Activated T-helper 1 cell treated with anti-CD3 and anti-CD28 coated beads, Interleukin-12 subunit alpha, Interleukin-12 subunit beta, Interleukin-2, Interleukin-4 antibody, amounts not matched to agents 30 ng/mL and 10 ng/mL and 1 ng/mL, durations not matched to agents 14 hours and 24 hours and 36 hours (primary cell): Measurements from ENCODE around the gene EFCAB6. TPM values are rescaled to one million over a fixed set of nuclear protein-coding genes. Genes with fewer than 3 reads are reported as not detected.

ENCODE experiments used
- DNase-seq: peaks from one replicate; pipeline ENCODE4 v3.0.0; 2021; ENCODE audit warnings: low spot score
- H3K27ac Mint-ChIP-seq: one replicate; pipeline ENCODE4 v1.8.0; 2021; ENCODE audit warnings: mild to moderate bottlenecking, mixed read lengths
- H3K27me3 Mint-ChIP-seq: one replicate; pipeline ENCODE4 v1.8.0; 2022; ENCODE audit warnings: mild to moderate bottlenecking, moderate library complexity, mixed read lengths; ENCODE audit not compliant: insufficient read depth
- H3K36me3 Mint-ChIP-seq: one replicate; pipeline ENCODE4 v1.8.0; 2021; ENCODE audit warnings: low read depth, mixed read lengths
- H3K4me1 Mint-ChIP-seq: one replicate; pipeline ENCODE4 v1.8.0; 2021; ENCODE audit warnings: low read depth, mixed read lengths
- H3K4me3 Mint-ChIP-seq: one replicate; pipeline ENCODE4 v1.8.0; 2021; ENCODE audit warnings: mild to moderate bottlenecking, moderate library complexity, mixed read lengths
- H3K9me3 Mint-ChIP-seq: one replicate; pipeline ENCODE4 v1.8.0; 2021; ENCODE audit warnings: mixed read lengths
- intact Hi-C: fragments of 100-400 bp; cut with micrococcal nuclease; formaldehyde crosslinking; loops from one replicate; pipeline ENCODE4 v1.15.1; 2024
- total RNA-seq: library from RNA; stranded (reverse); gene quantifications from 2 replicates; pipeline ENCODE4 v1.2.3, GENCODE V29; 2022

The EFCAB6 gene
- total RNA-seq, 1 donor from 2014 or later: not detected

GRCh38 chr22:43506487-43506886 lies 305.6 kb downstream of the EFCAB6 start:
- no peaks in the 10 kb centered on the region for H3K4me1 Mint-ChIP-seq
- no peaks in the 10 kb centered on the region for H3K27me3 Mint-ChIP-seq
- H3K36me3 Mint-ChIP-seq: no peaks in the 10 kb centered on the region
- H3K4me3 Mint-ChIP-seq: no peak overlapping the region
- intact Hi-C loops: no loop called here
- no peak for DNase-seq
- no peak overlapping the region for H3K27ac Mint-ChIP-seq
- no peaks in the 10 kb centered on the region for H3K9me3 Mint-ChIP-seq

- Mint-ChIP-seq H3K27ac (no peak overlapping the region), H3K4me1 (no peaks in the 10 kb centered on the region), H3K4me3 (no peak overlapping the region), H3K36me3 (no peaks in the 10 kb centered on the region), H3K27me3 (no peaks in the 10 kb centered on the region), H3K9me3 (no peaks in the 10 kb centered on the region)
- DNase-seq: no peak
- intact Hi-C loops: no loop called here
Observed at GRCh38 chr22:43505896-43506295, 306.2 kb downstream of the EFCAB6 start.

GRCh38 chr22:43505423-43505822 lies 306.7 kb downstream of the EFCAB6 start:
- H3K9me3 Mint-ChIP-seq: no peaks in the 10 kb centered on the region
- no peak for DNase-seq
- no peaks in the 10 kb centered on the region for H3K4me1 Mint-ChIP-seq
- H3K27me3 Mint-ChIP-seq: no peaks in the 10 kb centered on the region
- intact Hi-C loops: no loop called here
- H3K36me3 Mint-ChIP-seq: no peaks in the 10 kb centered on the region
- no peak overlapping the region for H3K27ac Mint-ChIP-seq
- no peak overlapping the region for H3K4me3 Mint-ChIP-seq

- no peak for DNase-seq
- intact Hi-C loops: no loop called here
- H3K4me1 Mint-ChIP-seq: no peaks in the 10 kb centered on the region
- no peaks in the 10 kb centered on the region for H3K27me3 Mint-ChIP-seq
- H3K9me3 Mint-ChIP-seq: no peaks in the 10 kb centered on the region
- no peaks in the 10 kb centered on the region for H3K36me3 Mint-ChIP-seq
- H3K27ac Mint-ChIP-seq: no peak overlapping the region
- H3K4me3 Mint-ChIP-seq: no peak overlapping the region
Observed at GRCh38 chr22:43504666-43505261, 307.3 kb downstream of the EFCAB6 start.

- Mint-ChIP-seq H3K4me1 (no peaks in the 10 kb centered on the region), H3K4me3 (no peak overlapping the region), H3K36me3 (no peaks in the 10 kb centered on the region), H3K9me3 (no peaks in the 10 kb centered on the region), H3K27me3 (no peaks in the 10 kb centered on the region), H3K27ac (no peak overlapping the region)
- no peak for DNase-seq
- intact Hi-C loops: no loop called here
Observed at GRCh38 chr22:43504068-43504467, 308.0 kb downstream of the EFCAB6 start.

- Mint-ChIP-seq H3K36me3 (no peaks in the 10 kb centered on the region), H3K4me1 (no peaks in the 10 kb centered on the region), H3K27ac (no peak overlapping the region), H3K9me3 (no peaks in the 10 kb centered on the region), H3K4me3 (no peak overlapping the region), H3K27me3 (no peaks in the 10 kb centered on the region)
- intact Hi-C loops: no loop called here
- no peak for DNase-seq
Observed at GRCh38 chr22:43502306-43502874, 309.7 kb downstream of the EFCAB6 start.

- no peak overlapping the region for H3K27ac Mint-ChIP-seq
- no peak for DNase-seq
- no peaks in the 10 kb centered on the region for H3K36me3 Mint-ChIP-seq
- no peaks in the 10 kb centered on the region for H3K4me1 Mint-ChIP-seq
- H3K4me3 Mint-ChIP-seq: no peak overlapping the region
- no peaks in the 10 kb centered on the region for H3K9me3 Mint-ChIP-seq
- intact Hi-C loops: no loop called here
- H3K27me3 Mint-ChIP-seq: no peaks in the 10 kb centered on the region
Observed at GRCh38 chr22:43501878-43502277, 310.2 kb downstream of the EFCAB6 start.

GRCh38 chr22:43500792-43501785 lies 311.0 kb downstream of the EFCAB6 start:
- no peaks in the 10 kb centered on the region for H3K27me3 Mint-ChIP-seq
- no peaks in the 10 kb centered on the region for H3K4me1 Mint-ChIP-seq
- no peak overlapping the region for H3K4me3 Mint-ChIP-seq
- no peak for DNase-seq
- no peak overlapping the region for H3K27ac Mint-ChIP-seq
- intact Hi-C loops: no loop called here
- no peaks in the 10 kb centered on the region for H3K9me3 Mint-ChIP-seq
- no peaks in the 10 kb centered on the region for H3K36me3 Mint-ChIP-seq

GRCh38 chr22:43498856-43499253 lies 313.2 kb downstream of the EFCAB6 start:
- Mint-ChIP-seq H3K27ac (no peak overlapping the region), H3K36me3 (no peaks in the 10 kb centered on the region), H3K4me3 (no peak overlapping the region), H3K4me1 (no peaks in the 10 kb centered on the region), H3K9me3 (no peaks in the 10 kb centered on the region), H3K27me3 (no peaks in the 10 kb centered on the region)
- no peak for DNase-seq
- intact Hi-C loops: no loop called here

- intact Hi-C loops: no loop called here
- Mint-ChIP-seq H3K9me3 (no peaks in the 10 kb centered on the region), H3K4me3 (no peak overlapping the region), H3K27me3 (no peaks in the 10 kb centered on the region), H3K27ac (no peak overlapping the region), H3K36me3 (no peaks in the 10 kb centered on the region), H3K4me1 (no peaks in the 10 kb centered on the region)
- no peak for DNase-seq
Observed at GRCh38 chr22:43497956-43498855, 313.9 kb downstream of the EFCAB6 start.

GRCh38 chr22:43493297-43493696 lies 318.8 kb downstream of the EFCAB6 start:
- Mint-ChIP-seq H3K27ac (no peak overlapping the region), H3K4me1 (no peaks in the 10 kb centered on the region), H3K27me3 (no peaks in the 10 kb centered on the region), H3K9me3 (peaks cover 9% of the 10 kb centered on the region), H3K4me3 (no peak overlapping the region), H3K36me3 (no peaks in the 10 kb centered on the region)
- intact Hi-C loops: no loop called here
- no peak for DNase-seq

GRCh38 chr22:43491737-43492136 lies 320.4 kb downstream of the EFCAB6 start:
- peaks cover 9% of the 10 kb centered on the region for H3K9me3 Mint-ChIP-seq
- no peak overlapping the region for H3K4me3 Mint-ChIP-seq
- H3K36me3 Mint-ChIP-seq: no peaks in the 10 kb centered on the region
- intact Hi-C loops: no loop called here
- H3K27ac Mint-ChIP-seq: no peak overlapping the region
- DNase-seq: no peak
- no peaks in the 10 kb centered on the region for H3K4me1 Mint-ChIP-seq
- H3K27me3 Mint-ChIP-seq: no peaks in the 10 kb centered on the region
